Kidney (tissue), 14 donors: Measurements from ENCODE around the gene KAT7. TPM values are rescaled to one million over a fixed set of nuclear protein-coding genes. Genes with fewer than 3 reads are reported as not detected.

Experiments
- DNase-seq, 5 donors: peaks; one replicate each; pipeline ENCODE4 v3.0.0-alpha.2; 2013 to 2020
- FAIRE-seq: peaks from 2 replicates; lab custom pipeline; 2012; peaks lifted over from hg19 to GRCh38; lab: Jason Lieb, UNC
- H3K27ac ChIP-seq, 2 donors: one replicate each; pipeline ENCODE4 v1.7.0; 2013; ENCODE audit warnings: low read depth in 2 of 2, low read length in 2 of 2, inconsistent platforms in 1 of 2
- H3K27me3 ChIP-seq: one replicate; pipeline ENCODE4 v1.7.1; 2013; ENCODE audit warnings: low read length, inconsistent platforms; ENCODE audit not compliant: control insufficient read depth, insufficient read depth
- H3K36me3 ChIP-seq, 3 donors: one replicate each; pipeline versions ENCODE4 v1.7.0 to v1.7.1; 2013; ENCODE audit warnings: low read length in 3 of 3, control low read depth in 1 of 3, inconsistent platforms in 1 of 3; ENCODE audit not compliant: insufficient read depth in 3 of 3, control insufficient read depth in 2 of 3
- H3K4me1 ChIP-seq, 3 donors: one replicate each; pipeline versions ENCODE4 v1.7.0 to v1.7.1; 2013; ENCODE audit warnings: low read length in 3 of 3, inconsistent platforms in 1 of 3, low read depth in 1 of 3; ENCODE audit not compliant: control insufficient read depth in 2 of 3, insufficient read depth in 2 of 3
- H3K4me3 ChIP-seq, 3 donors: one replicate each; pipeline versions ENCODE4 v1.7.0 to v1.8.1; 2013; ENCODE audit warnings: low read length in 3 of 3, control low read depth in 1 of 3, inconsistent platforms in 1 of 3
- H3K9ac ChIP-seq, 3 donors: one replicate each; pipeline versions ENCODE4 v1.7.0 to v1.7.1; 2013; ENCODE audit warnings: low read length in 3 of 3, control low read depth in 1 of 3, inconsistent platforms in 1 of 3
- H3K9me3 ChIP-seq, 3 donors: one replicate each; pipeline versions ENCODE4 v1.7.0 to v1.7.1; 2013; ENCODE audit warnings: low read length in 3 of 3, control low read depth in 1 of 3, inconsistent platforms in 1 of 3; ENCODE audit not compliant: control insufficient read depth in 2 of 3, insufficient read depth in 1 of 3
- CTCF ChIP-seq: IDR thresholded peaks from 3 replicates; pipeline ENCODE4 v1.5.1; 2012; ENCODE audit warnings: mild to moderate bottlenecking, moderate library complexity, borderline replicate concordance; ENCODE audit not compliant: insufficient read depth; ENCODE audit errors: extremely low read depth
- intact Hi-C: fragments of 100-400 bp; cut with DNase I; formaldehyde crosslinking; loops from one replicate; pipeline ENCODE4 v1.11.1; 2022
- polyA plus RNA-seq: library from polyadenylated mRNA; stranded (reverse); fragments of 350-450 nt; fragmentation: Illumina TruSeq; extraction: RNeasy Lipid Tissue Mini Kit (QIAGEN cat#74804); gene quantifications from one replicate; pipeline ENCODE4 v1.2.3, GENCODE V29; 2014; ENCODE audit warnings: low read depth, low replicate concordance; ENCODE audit not compliant: insufficient read depth
- total RNA-seq: library from RNA; stranded (reverse); fragmentation: NEBNext Ultra II Directional; extraction: Animal tissue kit (Norgen Biotek cat#: 25700); gene quantifications from one replicate; pipeline ENCODE4 v1.2.1, GENCODE V29; 2021
- donor health status: control.
- donor health status: control.
- donor health status: control.
- donor health status: control.
- donor health status: control.
- donor health status: DM: yes; HTN: yes; CAD: no.
- donor health status: Normal renal cell carcinoma (clear cell type).

The KAT7 gene
- total and polyA plus RNA-seq, 2 donors from 2014 or later = 18.4 to 76.9 TPM

GRCh38 chr17:49845321-49845720 is 56.8 kb downstream of the KAT7 start:
- Histone ChIP-seq H3K9me3 (no peaks in the 10 kb centered on the region), H3K36me3 (no peaks in the 10 kb centered on the region), H3K4me3 (no peak overlapping the region), H3K9ac (no peak overlapping the region), H3K27ac (no peak overlapping the region), H3K4me1 (no peaks in the 10 kb centered on the region), H3K27me3 (no peaks in the 10 kb centered on the region)
- FAIRE-seq (no peak), DNase-seq (no peak)
- intact Hi-C loops = loop anchor here (10.0 kb wide), 1 partner anchor 131 kb away; no protein-coding TSS in a partner anchor
- no peak for TF ChIP-seq CTCF

- no peak overlapping the region for H3K4me3 ChIP-seq
- no peaks in the 10 kb centered on the region for H3K36me3 ChIP-seq
- DNase-seq (no peak), FAIRE-seq (no peak)
- H3K4me1 ChIP-seq = peaks cover 0 to 4% (median 0%) of the 10 kb centered on the region in 3 donors
- H3K9me3 ChIP-seq = no peaks in the 10 kb centered on the region
- H3K9ac ChIP-seq = no peak overlapping the region
- intact Hi-C loops = loop anchor here (10.0 kb wide), 1 partner anchor 132 kb away; no protein-coding TSS in a partner anchor
- no peaks in the 10 kb centered on the region for H3K27me3 ChIP-seq
- H3K27ac ChIP-seq = no peak overlapping the region
- TF ChIP-seq CTCF = no peak
These were observed 58.6 kb downstream of the KAT7 start for GRCh38 chr17:49846938-49847712.

- DNase-seq = no peak
- no peak for FAIRE-seq
- Histone ChIP-seq H3K9me3 (no peaks in the 10 kb centered on the region), H3K27me3 (no peaks in the 10 kb centered on the region), H3K4me3 (no peak within 1 kb of the TSS), H3K36me3 (no peaks in the 10 kb centered on the region), H3K4me1 (peaks cover 0 to 7% (median 0%) of the 10 kb centered on the region in 3 donors), H3K27ac (no peak within 1 kb of the TSS), H3K9ac (no peak within 1 kb of the TSS)
- TF ChIP-seq CTCF = no peak
- intact Hi-C loops = loop anchor here (10.0 kb wide), 1 partner anchor 133 kb away; no protein-coding TSS in a partner anchor
These were observed 59.6 kb downstream of the KAT7 start, which contains the start of gene TAC4 for GRCh38 chr17:49848019-49848473. TAC4 (minus strand) TSS chr17:49848069; CDS start chr17:49848017, 52 bp downstream.
